Testis (tissue), 2 donors: ENCODE results near the gene ZNF22.

Experiments
- POLR2A ChIP-seq: fragments of 450-650 bp; IDR thresholded peaks from one replicate; pipeline ENCODE4 v1.6.1; 2017; ENCODE audit warnings: antibody characterized with exemption, mild to moderate bottlenecking, moderate library complexity
- TF ChIP-seq, protein P1 (sequence below), 3 experiments: fragments of 450-650 bp in 2 of 3; fragments of 200-600 bp in 1 of 3; sonication (generic) in 1 of 3; IDR thresholded peaks; one replicate each; pipeline ENCODE4 v1.5.1; 2016 to 2019; ENCODE audit warnings: antibody characterized with exemption in 3 of 3, mild to moderate bottlenecking in 2 of 3, moderate library complexity in 1 of 3

DNA sequence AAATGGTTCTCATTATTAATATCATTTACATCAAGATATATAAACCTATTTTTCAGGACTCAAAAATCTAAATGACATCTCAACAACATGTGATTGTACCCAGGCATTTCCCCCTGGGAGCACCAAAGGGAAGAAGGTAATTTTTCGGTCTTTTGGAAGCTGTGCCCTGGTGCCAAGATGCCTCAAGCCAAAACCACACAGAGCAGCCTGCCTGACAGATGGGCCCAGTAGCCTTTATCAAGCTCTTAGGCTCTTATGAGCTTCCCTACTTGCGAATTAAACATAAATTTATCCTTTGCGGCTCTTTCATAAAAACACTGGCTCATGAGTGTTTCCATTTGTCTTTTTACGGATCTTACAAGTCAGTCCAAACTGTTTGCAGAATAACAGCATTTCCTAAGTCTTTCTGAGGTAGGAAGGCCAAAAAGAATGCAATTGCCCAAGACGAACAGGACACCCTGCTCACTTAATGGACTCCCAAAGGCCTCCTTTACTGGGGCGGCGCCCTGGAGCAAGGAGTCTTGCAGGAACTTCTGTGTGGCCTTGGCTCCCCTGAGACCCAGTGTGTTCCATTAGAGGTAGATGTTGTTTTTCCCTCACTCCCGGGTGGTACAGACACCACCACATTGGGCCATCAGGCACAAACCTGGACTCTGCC, 45.2 kb upstream of the ZNF22 start:
- TF ChIP-seq POLR2A: no peak
- TF ChIP-seq, protein P1, sequence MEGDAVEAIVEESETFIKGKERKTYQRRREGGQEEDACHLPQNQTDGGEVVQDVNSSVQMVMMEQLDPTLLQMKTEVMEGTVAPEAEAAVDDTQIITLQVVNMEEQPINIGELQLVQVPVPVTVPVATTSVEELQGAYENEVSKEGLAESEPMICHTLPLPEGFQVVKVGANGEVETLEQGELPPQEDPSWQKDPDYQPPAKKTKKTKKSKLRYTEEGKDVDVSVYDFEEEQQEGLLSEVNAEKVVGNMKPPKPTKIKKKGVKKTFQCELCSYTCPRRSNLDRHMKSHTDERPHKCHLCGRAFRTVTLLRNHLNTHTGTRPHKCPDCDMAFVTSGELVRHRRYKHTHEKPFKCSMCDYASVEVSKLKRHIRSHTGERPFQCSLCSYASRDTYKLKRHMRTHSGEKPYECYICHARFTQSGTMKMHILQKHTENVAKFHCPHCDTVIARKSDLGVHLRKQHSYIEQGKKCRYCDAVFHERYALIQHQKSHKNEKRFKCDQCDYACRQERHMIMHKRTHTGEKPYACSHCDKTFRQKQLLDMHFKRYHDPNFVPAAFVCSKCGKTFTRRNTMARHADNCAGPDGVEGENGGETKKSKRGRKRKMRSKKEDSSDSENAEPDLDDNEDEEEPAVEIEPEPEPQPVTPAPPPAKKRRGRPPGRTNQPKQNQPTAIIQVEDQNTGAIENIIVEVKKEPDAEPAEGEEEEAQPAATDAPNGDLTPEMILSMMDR (IDR thresholded peaks at IDR 0.05): no peak
